Sigmoid colon (tissue), 7 donors: ENCODE results near the gene COBL. TPM values are rescaled to one million over a fixed set of nuclear protein-coding genes. Genes with fewer than 3 reads are reported as not detected.
"Not testable (repeated sequence)": the region's sequence is repeated elsewhere in the genome, so short reads cannot be mapped to it uniquely, and the experiment has no call there.

Source experiments
- DNase-seq: peaks from one replicate; pipeline ENCODE4 v3.0.0-alpha.2; 2019
- H3K27ac ChIP-seq, 4 donors: fragments of 200-600 bp; sonication (generic); one replicate each; pipeline ENCODE4 v1.5.1; 2016 to 2019; ENCODE audit warnings: mild to moderate bottlenecking in 1 of 4
- H3K27me3 ChIP-seq, 3 donors: fragments of 200-600 bp; sonication (generic); one replicate each; pipeline ENCODE4 v1.5.1; 2019; ENCODE audit warnings: mild to moderate bottlenecking in 1 of 3
- H3K36me3 ChIP-seq, 4 donors: fragments of 200-600 bp; sonication (generic); one replicate each; pipeline ENCODE4 v1.5.1; 2016 to 2019
- H3K4me1 ChIP-seq, 4 donors: fragments of 200-600 bp; sonication (generic); one replicate each; pipeline ENCODE4 v1.5.1; 2017 to 2019
- H3K4me3 ChIP-seq, 4 donors: fragments of 200-600 bp; sonication (generic); one replicate each; pipeline ENCODE4 v1.5.1; 2017 to 2019; ENCODE audit warnings: mild to moderate bottlenecking in 2 of 4, moderate library complexity in 1 of 4
- H3K9me3 ChIP-seq, 4 donors: fragments of 200-600 bp in 3 of 4; sonication (generic) in 3 of 4; one replicate each; pipeline versions ENCODE4 v1.5.1 to v1.6.1; 2013 to 2019
- EP300 ChIP-seq, 4 donors: sonication (generic); formaldehyde crosslinking; IDR thresholded peaks; one replicate each; pipeline ENCODE4 v1.6.1; 2017; ENCODE audit warnings: antibody characterized with exemption in 4 of 4
- POLR2A ChIP-seq, 2 donors: fragments of 450-650 bp; IDR thresholded peaks; one replicate each; pipeline ENCODE4 v1.6.1; 2016; ENCODE audit warnings: antibody characterized with exemption in 2 of 2, mild to moderate bottlenecking in 2 of 2, moderate library complexity in 2 of 2
- POLR2AphosphoS5 ChIP-seq, 4 donors: sonication (generic); formaldehyde crosslinking; IDR thresholded peaks; one replicate each; pipeline ENCODE4 v1.6.1; 2017; ENCODE audit warnings: antibody characterized with exemption in 4 of 4
- WGBS, 2 donors: extraction: QIAGEN DNeasy Blood & Tissue Kit; methylation state at CpG; one replicate each; pipeline ENCODE4 v1.1.7; 2013; 5-methylcytosine and 5-hydroxymethylcytosine counted together
- intact Hi-C: fragments of 100-400 bp; cut with DNase I; formaldehyde crosslinking; loops from one replicate; pipeline ENCODE4 v1.15.1; 2023
- polyA plus RNA-seq, 3 donors: library from polyadenylated mRNA; stranded (reverse); fragments of 200-250 nt; gene quantifications; one replicate each; pipeline ENCODE4 v1.2.3, GENCODE V29; 2013
- total RNA-seq, 4 donors: library from RNA; depleted of rRNA; stranded (reverse); fragments of >200 nt; gene quantifications; one replicate each; pipeline ENCODE4 v1.1.0, GENCODE V29; 2016
- TF ChIP-seq, protein P1 (sequence below), 4 experiments: fragments of 450-650 bp in 3 of 4; fragments of 200-600 bp in 1 of 4; IDR thresholded peaks; one replicate each; pipeline ENCODE4 v1.5.1; 2016 to 2019; ENCODE audit warnings: antibody characterized with exemption in 4 of 4, mild to moderate bottlenecking in 3 of 4, moderate library complexity in 2 of 4
- donor health status: healthy with polysubstance abuse.
- donor health status: Bipolar disorder and iron deficiency.
- donor health status: healthy.

Gene COBL
- total and polyA plus RNA-seq, 7 donors = 3.0 to 27.6 (median 10.0) TPM

- Histone ChIP-seq H3K4me1 (no peaks in the 10 kb centered on the region), H3K36me3 (no peaks in the 10 kb centered on the region), H3K27me3 (no peaks in the 10 kb centered on the region), H3K4me3 (no peak overlapping the region), H3K9me3 (no peaks in the 10 kb centered on the region), H3K27ac (no peak overlapping the region)
- TF ChIP-seq EP300 (IDR thresholded peaks at IDR 0.05) (no peak), POLR2A (IDR thresholded peaks at IDR 0.05) (no peak), POLR2AphosphoS5 (IDR thresholded peaks at IDR 0.05) (no peak)
- TF ChIP-seq, protein P1, sequence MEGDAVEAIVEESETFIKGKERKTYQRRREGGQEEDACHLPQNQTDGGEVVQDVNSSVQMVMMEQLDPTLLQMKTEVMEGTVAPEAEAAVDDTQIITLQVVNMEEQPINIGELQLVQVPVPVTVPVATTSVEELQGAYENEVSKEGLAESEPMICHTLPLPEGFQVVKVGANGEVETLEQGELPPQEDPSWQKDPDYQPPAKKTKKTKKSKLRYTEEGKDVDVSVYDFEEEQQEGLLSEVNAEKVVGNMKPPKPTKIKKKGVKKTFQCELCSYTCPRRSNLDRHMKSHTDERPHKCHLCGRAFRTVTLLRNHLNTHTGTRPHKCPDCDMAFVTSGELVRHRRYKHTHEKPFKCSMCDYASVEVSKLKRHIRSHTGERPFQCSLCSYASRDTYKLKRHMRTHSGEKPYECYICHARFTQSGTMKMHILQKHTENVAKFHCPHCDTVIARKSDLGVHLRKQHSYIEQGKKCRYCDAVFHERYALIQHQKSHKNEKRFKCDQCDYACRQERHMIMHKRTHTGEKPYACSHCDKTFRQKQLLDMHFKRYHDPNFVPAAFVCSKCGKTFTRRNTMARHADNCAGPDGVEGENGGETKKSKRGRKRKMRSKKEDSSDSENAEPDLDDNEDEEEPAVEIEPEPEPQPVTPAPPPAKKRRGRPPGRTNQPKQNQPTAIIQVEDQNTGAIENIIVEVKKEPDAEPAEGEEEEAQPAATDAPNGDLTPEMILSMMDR (IDR thresholded peaks at IDR 0.05) = no peak
- DNase-seq = no peak
- intact Hi-C loops = no loop called here
- WGBS, 2 donors = 72 to 88% methylated on average over 5 of the region's 5 CpGs
Observed at GRCh38 chr7:50994753-50995319, 321.8 kb downstream of the COBL start.

- intact Hi-C loops, H3K27ac ChIP-seq, H3K27me3 ChIP-seq, H3K4me3 ChIP-seq, DNase-seq, H3K9me3 ChIP-seq, H3K36me3 ChIP-seq, H3K4me1 ChIP-seq: not testable (repeated sequence)
- WGBS, 2 donors = 61 to 74% methylated on average over 1 of the region's 1 CpG
Observed at GRCh38 chr7:50990214-50990613, 326.4 kb downstream of the COBL start.

DNA sequence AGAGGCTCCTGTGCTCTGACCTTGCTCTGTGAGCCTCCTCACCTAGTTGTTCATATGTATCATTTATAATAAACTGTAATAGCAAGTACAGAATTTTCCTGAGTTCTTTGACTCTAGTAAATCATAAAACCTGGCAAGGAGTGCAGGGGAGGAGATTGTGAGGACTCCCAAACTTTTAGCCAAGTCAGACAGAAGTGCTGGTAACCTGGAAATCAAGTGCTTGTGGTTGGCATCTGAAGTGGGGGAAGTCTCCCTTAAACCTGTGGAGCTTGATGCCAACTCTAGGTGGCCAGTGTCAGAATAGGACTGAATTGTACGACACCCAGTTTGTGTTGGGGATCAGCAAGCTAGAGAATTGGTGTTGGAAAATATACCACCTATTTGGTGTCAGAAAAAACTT is 327.6 kb downstream of the COBL start:
- WGBS, 2 donors = 94 to 95% methylated on average over 1 of the region's 1 CpG
- no peak for DNase-seq
- intact Hi-C loops = no loop called here
- no peaks in the 10 kb centered on the region for H3K27me3 ChIP-seq
- TF ChIP-seq POLR2A (IDR thresholded peaks at IDR 0.05) (no peak), EP300 (IDR thresholded peaks at IDR 0.05) (no peak), POLR2AphosphoS5 (IDR thresholded peaks at IDR 0.05) (no peak)
- TF ChIP-seq, protein P1 (IDR thresholded peaks at IDR 0.05) = no peak
- H3K9me3 ChIP-seq = no peaks in the 10 kb centered on the region
- H3K4me1 ChIP-seq = no peaks in the 10 kb centered on the region
- H3K4me3 ChIP-seq = no peak overlapping the region
- H3K36me3 ChIP-seq = no peaks in the 10 kb centered on the region
- no peak overlapping the region for H3K27ac ChIP-seq

- Histone ChIP-seq H3K36me3 (no peaks in the 10 kb centered on the region), H3K9me3 (no peaks in the 10 kb centered on the region), H3K4me1 (no peaks in the 10 kb centered on the region), H3K4me3 (no peak overlapping the region), H3K27ac (no peak overlapping the region), H3K27me3 (no peaks in the 10 kb centered on the region)
- TF ChIP-seq POLR2A (IDR thresholded peaks at IDR 0.05) (no peak), POLR2AphosphoS5 (IDR thresholded peaks at IDR 0.05) (no peak), EP300 (IDR thresholded peaks at IDR 0.05) (no peak)
- TF ChIP-seq, protein P1 (IDR thresholded peaks at IDR 0.05) = no peak
- no peak for DNase-seq
- 91 to 95% methylated on average over 6 of the region's 6 CpGs for WGBS, 2 donors
- intact Hi-C loops = no loop called here
Observed at GRCh38 chr7:50988465-50988864, 328.1 kb downstream of the COBL start.

DNA sequence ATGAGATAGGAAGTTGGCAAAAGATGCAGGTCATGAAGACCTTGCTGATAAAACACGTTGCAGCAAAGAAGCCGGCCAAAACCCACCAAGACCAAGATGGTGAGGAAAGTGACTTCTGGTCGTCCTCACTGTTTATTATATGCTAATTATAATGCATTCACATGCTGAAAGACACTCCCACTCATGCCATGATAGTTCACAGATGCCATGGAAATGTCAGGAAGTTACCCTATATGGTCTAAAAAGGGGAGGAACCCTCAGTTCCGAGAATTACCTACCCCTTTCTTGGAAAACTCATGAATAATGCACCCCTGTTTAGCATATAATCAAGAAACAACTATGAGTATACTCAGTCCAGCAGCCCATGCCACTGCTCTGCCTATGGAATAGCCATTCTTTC is 331.5 kb downstream of the COBL start:
- 73 to 79% methylated on average over 4 of the region's 4 CpGs for WGBS, 2 donors
- intact Hi-C loops = no loop called here
- Histone ChIP-seq H3K36me3 (no peaks in the 10 kb centered on the region), H3K4me1 (no peaks in the 10 kb centered on the region), H3K9me3 (no peaks in the 10 kb centered on the region), H3K4me3 (no peak overlapping the region), H3K27me3 (no peaks in the 10 kb centered on the region), H3K27ac (no peak overlapping the region)
- no peak for TF ChIP-seq EP300 (IDR thresholded peaks at IDR 0.05)
- no peak for TF ChIP-seq POLR2A (IDR thresholded peaks at IDR 0.05)
- TF ChIP-seq POLR2AphosphoS5 (IDR thresholded peaks at IDR 0.05) = no peak
- TF ChIP-seq, protein P1 (IDR thresholded peaks at IDR 0.05) = no peak
- DNase-seq = no peak
